A673 (cell line): Measurements from ENCODE around the gene CDC25C. TPM values are rescaled to one million over a fixed set of nuclear protein-coding genes. Genes with fewer than 3 reads are reported as not detected.

Experiments
- BruUV-seq: library from RNA; stranded (reverse); fragments of 400-500 nt; replicated peaks from 2 replicates; lab custom pipeline; 2021; lab: Mats Ljungman, UMichigan
- CTCF ChIA-PET: fragments of 300-600 bp; sonication (Branson Sonifier 250); formaldehyde crosslinking; loops from one replicate; lab custom pipeline; 2022; ENCODE audit warnings: antibody characterized with exemption; lab: Charles Lee
- POLR2A ChIA-PET: fragments of 300-600 bp; sonication (Branson Sonifier 250); formaldehyde crosslinking; loops from one replicate; lab custom pipeline; 2022; ENCODE audit warnings: antibody characterized with exemption; ENCODE audit not compliant: low non-redundant PET; lab: Charles Lee
- DNase-seq: peaks from one replicate; pipeline ENCODE4 v3.0.0-alpha.2; 2015; ENCODE audit warnings: low spot score
- H3K27ac ChIP-seq: fragments of 200-600 bp; sonication (generic); 2 replicates; pipeline ENCODE4 v1.5.1; 2016; ENCODE audit warnings: mixed run types, low read depth, mild to moderate bottlenecking, mixed read lengths, antibody characterized with exemption, low read length; ENCODE audit not compliant: poor library complexity, severe bottlenecking
- H3K27me3 ChIP-seq: fragments of 200-600 bp; sonication (generic); replicated peaks from 2 replicates; pipeline ENCODE4 v1.6.1; 2017; ENCODE audit warnings: mixed run types, low read depth, mild to moderate bottlenecking, mixed read lengths, antibody characterized with exemption, low read length; ENCODE audit not compliant: insufficient read depth, poor library complexity
- H3K36me3 ChIP-seq: fragments of 200-600 bp; sonication (generic); 2 replicates; pipeline ENCODE4 v1.6.1; 2016; ENCODE audit warnings: mixed run types, mild to moderate bottlenecking, mixed read lengths, antibody characterized with exemption, low read length; ENCODE audit not compliant: insufficient read depth, poor library complexity, severe bottlenecking
- H3K4me1 ChIP-seq: fragments of 200-600 bp; sonication (generic); 2 replicates; pipeline ENCODE4 v1.6.1; 2017; ENCODE audit warnings: mixed run types, mild to moderate bottlenecking, mixed read lengths, antibody characterized with exemption, low read length; ENCODE audit not compliant: insufficient read depth, poor library complexity, severe bottlenecking
- H3K4me3 ChIP-seq: fragments of 200-600 bp; sonication (generic); 2 replicates; pipeline ENCODE4 v1.5.1; 2016; ENCODE audit warnings: low read depth, mixed run types, mild to moderate bottlenecking, mixed read lengths, low read length; ENCODE audit not compliant: poor library complexity, severe bottlenecking
- H3K9me3 ChIP-seq: fragments of 200-600 bp; sonication (generic); 2 replicates; pipeline ENCODE4 v1.6.1; 2016; ENCODE audit warnings: mixed run types, low read depth, mild to moderate bottlenecking, mixed read lengths, antibody characterized with exemption, low read length; ENCODE audit not compliant: poor library complexity, severe bottlenecking
- EZH2 ChIP-seq: fragments of 200-600 bp; sonication (generic); IDR thresholded peaks from 2 replicates; pipeline ENCODE4 v1.6.1; 2017; ENCODE audit warnings: borderline replicate concordance, low read depth, mild to moderate bottlenecking, mixed read lengths, antibody characterized with exemption, low read length; ENCODE audit not compliant: poor library complexity, severe bottlenecking
- intact Hi-C: fragments of 100-400 bp; cut with micrococcal nuclease; formaldehyde crosslinking; loops from one replicate; pipeline ENCODE4 v1.10.0; 2022; ENCODE audit not compliant: unreplicated experiment
- total RNA-seq: library from RNA; stranded (reverse); gene quantifications from 2 replicates; pipeline ENCODE4 v1.2.3, GENCODE V29; 2021
- TF ChIP-seq, protein P1 (sequence below): fragments of 300-800, 200-600 bp; sonication (generic); conservative IDR thresholded peaks from 2 replicates; pipeline ENCODE4 v1.5.1; 2017; ENCODE audit warnings: low read depth, mild to moderate bottlenecking, antibody characterized with exemption, low read length, moderate library complexity, mixed read lengths

The CDC25C gene
- total RNA-seq, 1 experiment from 2014 or later, result 22.3 TPM

DNA sequence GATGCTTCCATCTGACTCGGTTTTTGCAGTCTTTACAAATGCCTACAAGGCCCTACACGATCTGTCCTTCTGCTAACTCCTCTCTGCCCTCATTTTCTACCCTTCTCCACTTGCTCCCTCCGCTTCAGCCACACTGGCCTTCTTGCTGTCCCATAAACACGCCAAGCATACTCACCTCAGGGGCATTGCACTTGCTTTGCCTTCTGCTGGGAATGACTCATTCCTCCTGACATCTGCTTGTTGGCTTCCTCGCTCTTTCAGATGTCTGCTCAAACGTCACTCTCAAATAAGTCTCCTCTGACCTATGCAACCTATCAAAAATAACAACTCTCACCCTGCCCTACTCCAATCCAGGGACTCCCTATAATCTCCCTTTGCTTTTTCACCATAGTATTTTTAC lies 28.2 kb downstream of the CDC25C start:
- H3K4me3 ChIP-seq, result no peak overlapping the region
- intact Hi-C loops, result no loop called here
- no peaks in the 10 kb centered on the region for H3K4me1 ChIP-seq
- ChIA-PET POLR2A (no interaction called here), CTCF (no interaction called here)
- TF ChIP-seq EZH2, result no peak
- TF ChIP-seq, protein P1, sequence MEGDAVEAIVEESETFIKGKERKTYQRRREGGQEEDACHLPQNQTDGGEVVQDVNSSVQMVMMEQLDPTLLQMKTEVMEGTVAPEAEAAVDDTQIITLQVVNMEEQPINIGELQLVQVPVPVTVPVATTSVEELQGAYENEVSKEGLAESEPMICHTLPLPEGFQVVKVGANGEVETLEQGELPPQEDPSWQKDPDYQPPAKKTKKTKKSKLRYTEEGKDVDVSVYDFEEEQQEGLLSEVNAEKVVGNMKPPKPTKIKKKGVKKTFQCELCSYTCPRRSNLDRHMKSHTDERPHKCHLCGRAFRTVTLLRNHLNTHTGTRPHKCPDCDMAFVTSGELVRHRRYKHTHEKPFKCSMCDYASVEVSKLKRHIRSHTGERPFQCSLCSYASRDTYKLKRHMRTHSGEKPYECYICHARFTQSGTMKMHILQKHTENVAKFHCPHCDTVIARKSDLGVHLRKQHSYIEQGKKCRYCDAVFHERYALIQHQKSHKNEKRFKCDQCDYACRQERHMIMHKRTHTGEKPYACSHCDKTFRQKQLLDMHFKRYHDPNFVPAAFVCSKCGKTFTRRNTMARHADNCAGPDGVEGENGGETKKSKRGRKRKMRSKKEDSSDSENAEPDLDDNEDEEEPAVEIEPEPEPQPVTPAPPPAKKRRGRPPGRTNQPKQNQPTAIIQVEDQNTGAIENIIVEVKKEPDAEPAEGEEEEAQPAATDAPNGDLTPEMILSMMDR, result no peak
- DNase-seq, result no peak
- H3K27ac ChIP-seq, result no peak overlapping the region
- no peaks in the 10 kb centered on the region for H3K27me3 ChIP-seq
- H3K9me3 ChIP-seq, result no peaks in the 10 kb centered on the region
- H3K36me3 ChIP-seq, result no peaks in the 10 kb centered on the region
- no TSS peak for BruUV-seq

- ChIA-PET CTCF (no interaction called here), POLR2A (no interaction called here)
- no peak for DNase-seq
- intact Hi-C loops, result loop anchor here (10.0 kb wide), 1 partner anchor 104 kb away; no protein-coding TSS in a partner anchor
- Histone ChIP-seq H3K4me1 (no peaks in the 10 kb centered on the region), H3K4me3 (no peak overlapping the region), H3K27me3 (no peaks in the 10 kb centered on the region), H3K9me3 (no peaks in the 10 kb centered on the region), H3K27ac (no peak overlapping the region), H3K36me3 (peaks cover 26% of the 10 kb centered on the region)
- TF ChIP-seq, protein P1, result no peak
- TF ChIP-seq EZH2, result no peak
- no TSS peak for BruUV-seq
These were observed 42.3 kb downstream of the CDC25C start for GRCh38 chr5:138289296-138289695.

DNA sequence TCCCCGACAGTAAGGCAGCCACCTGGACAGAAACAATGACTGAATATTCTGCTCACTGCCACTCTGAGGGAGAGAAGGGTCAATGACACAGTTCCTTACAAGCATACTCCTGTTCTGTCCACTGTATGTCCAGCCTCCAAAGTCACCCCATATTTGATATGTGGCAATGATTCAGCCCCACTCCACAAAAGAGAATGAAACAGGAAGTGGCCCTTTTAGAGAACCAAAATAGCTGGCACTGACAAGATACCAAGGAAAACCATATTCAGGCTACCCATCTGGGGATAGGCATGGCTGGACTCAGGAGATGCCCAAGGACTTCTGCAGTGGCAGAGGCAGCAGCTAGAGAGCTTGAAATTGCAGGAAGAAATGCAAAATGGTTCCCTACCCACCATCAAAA lies 44.4 kb downstream of the CDC25C start:
- H3K4me1 ChIP-seq, result no peaks in the 10 kb centered on the region
- intact Hi-C loops, result loop anchor here (10.0 kb wide), 1 partner anchor 102 kb away; no protein-coding TSS in a partner anchor
- no TSS peak for BruUV-seq
- ChIA-PET POLR2A (no interaction called here), CTCF (interaction anchor here (0.5 kb wide), 1 partner anchor 16 kb away, joined by 3 read pairs; no protein-coding TSS in a partner anchor)
- no peaks in the 10 kb centered on the region for H3K9me3 ChIP-seq
- no peak overlapping the region for H3K4me3 ChIP-seq
- no peaks in the 10 kb centered on the region for H3K27me3 ChIP-seq
- no peak for TF ChIP-seq EZH2
- TF ChIP-seq, protein P1, result no peak
- no peak for DNase-seq
- H3K27ac ChIP-seq, result no peak overlapping the region
- H3K36me3 ChIP-seq, result peaks cover 26% of the 10 kb centered on the region
